ENCODE measurements around the gene CTNNA2.

The CTNNA2 gene

DNA sequence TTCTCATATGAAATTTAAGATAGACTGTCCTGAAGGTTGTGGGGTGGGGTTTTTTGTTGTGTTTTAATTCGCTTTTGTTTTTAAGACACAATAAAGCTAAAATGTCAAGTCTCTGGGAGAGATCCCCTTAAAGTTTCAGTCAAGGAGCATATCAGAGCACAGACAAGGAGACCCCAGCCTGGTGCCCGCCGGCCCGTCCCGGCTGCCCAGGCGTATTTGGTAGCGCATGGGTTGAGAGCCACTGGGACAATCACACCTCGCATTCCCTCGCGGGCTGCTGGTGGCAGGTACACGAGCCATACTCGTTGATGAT, 789.1 kb downstream of the CTNNA2 start:
- no peak for TF ChIP-seq GATA2 (IDR thresholded peaks at IDR 0.05; ENCODE audit: low read depth, low read length)
- TF ChIP-seq GATA3 (IDR thresholded peaks at IDR 0.05; ENCODE audit: low read depth, low read length), result no peak

DNA sequence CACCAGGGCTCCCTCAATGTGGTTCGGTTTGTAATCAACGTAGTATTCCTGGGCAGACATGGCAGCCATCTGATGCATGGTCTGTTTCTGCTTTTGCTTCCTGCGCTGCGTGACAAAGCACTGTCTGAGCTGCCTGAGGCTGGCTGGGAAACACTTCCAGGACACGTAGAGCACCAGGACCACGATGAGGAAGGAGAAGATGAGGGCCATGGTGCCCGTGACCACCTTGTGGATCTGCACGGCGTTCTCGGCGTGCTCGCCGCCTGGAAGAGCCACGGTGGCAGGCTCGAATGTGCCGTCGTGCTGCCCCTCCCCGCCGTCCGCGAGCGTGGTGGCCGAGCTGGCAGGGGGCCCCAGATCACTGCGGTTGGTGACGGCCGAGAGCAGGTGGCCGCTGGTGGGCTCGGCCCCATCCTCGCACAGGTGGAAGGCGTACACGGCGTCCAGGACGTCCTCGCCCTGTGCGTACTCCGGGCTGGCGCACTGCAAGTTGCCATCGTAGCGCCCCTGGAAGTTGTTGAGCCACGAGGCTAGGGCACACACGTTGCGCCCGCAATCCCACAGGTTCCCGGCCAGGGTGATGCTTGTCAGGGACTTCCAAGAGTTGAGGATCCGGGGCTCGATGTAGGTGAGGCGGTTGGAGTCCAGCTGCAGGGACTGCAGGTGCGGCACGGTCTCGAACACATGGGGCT, 789.6 kb downstream of the CTNNA2 start:
- no peak for TF ChIP-seq GATA2 (IDR thresholded peaks at IDR 0.05; ENCODE audit: low read depth, low read length)
- no peak for TF ChIP-seq GATA3 (IDR thresholded peaks at IDR 0.05; ENCODE audit: low read depth, low read length)

DNA sequence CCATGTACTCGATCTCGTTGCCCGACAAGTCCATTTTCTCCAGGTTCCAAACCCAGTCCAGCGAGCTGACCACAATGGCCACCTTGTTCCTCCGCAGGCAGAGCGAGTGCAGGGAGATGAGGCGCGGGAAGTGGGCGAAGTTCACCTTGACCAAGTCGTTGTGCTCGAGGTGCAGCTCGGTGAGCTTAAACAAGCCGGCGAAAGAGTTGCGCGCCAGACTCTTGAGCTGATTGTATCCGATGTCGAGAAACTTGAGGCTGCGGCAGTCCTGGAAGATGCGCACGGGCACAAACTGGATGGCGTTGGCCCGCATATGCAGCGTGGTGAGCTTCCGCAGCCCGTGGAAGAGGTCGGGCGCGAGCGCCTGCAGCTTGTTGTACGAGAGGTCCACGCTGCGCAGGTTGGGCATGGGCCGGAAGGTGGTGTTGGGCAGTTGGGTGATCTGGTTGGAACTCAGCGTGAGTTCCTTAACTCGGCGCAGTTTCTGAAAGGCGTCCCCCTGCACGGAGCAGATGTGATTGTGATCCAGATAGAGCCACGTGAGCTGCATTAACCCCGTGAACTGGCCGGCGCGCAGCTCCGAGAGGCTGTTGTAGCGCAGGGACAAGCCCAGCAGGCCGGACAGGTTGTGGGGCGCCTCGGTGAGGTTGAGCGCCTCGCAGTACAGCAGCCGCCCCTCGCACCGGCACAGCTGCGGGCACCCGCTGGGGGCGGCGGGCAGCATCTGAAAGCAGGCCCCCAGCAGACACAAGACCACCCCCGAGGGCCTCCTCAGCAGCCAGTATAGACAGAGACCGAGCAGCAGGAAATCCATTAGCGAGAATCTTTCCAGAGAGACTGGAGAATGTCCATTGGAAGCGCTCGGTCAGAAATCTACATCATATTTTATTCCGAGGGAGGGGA, 790.4 kb downstream of the CTNNA2 start:
- TF ChIP-seq GATA3 (IDR thresholded peaks at IDR 0.05; ENCODE audit: low read depth, low read length) (no peak), GATA2 (IDR thresholded peaks at IDR 0.05; ENCODE audit: low read depth, low read length) (peak; percentile 36; the same call in 1 of the 2 replicates)

DNA sequence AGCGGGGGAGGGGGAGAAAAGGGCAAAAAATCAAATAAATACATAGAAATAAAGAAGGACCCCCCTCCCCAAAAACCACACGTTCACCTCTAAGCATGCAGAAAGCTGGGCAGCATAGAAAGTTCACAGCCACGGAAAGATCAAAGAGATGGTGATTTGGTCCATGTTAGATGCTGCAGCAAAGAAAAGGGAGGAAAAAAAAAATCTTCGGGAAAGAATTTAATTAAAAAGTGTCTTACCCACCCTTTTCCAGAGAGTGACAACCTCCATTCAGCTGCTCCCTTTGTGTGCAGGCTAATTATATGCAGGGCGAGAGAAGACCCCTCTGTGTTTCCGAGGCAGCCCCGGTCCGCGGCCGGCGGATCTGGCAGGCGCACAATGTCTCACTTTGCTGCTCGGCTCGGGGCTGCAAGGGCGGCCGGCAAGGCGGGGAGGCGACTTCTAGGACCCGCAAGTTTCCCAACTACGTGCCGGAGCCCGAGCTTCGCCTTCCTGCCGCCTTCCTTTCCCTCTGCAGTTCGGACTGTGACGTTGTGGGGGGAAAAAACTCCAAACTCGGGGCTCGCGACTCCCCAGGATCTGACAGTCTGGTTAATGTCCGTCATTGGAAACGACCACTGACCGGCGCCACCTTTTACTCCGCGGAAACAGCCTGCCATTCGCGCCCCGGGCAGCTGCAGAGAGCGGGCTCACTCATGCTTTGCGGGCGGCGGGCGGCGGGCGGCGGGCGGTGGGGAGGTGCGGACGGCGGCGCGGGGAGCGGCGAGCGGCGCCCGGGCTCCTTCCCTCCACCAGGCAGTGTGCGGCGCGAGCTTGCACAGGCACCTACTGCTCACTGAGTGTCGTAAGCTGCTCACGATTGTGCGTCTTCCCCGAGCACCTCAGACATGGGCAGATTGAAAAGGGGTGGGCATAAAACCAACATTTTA, 791.3 kb downstream of the CTNNA2 start, which contains the start of gene LRRTM1:
TSS of gene LRRTM1 (minus strand) at position 844 of the 929 bp plus-strand sequence. CDS start 933 bp downstream, outside the sequence.
- TF ChIP-seq GATA2 (IDR thresholded peaks at IDR 0.05; ENCODE audit: low read depth, low read length) (no peak), GATA3 (IDR thresholded peaks at IDR 0.05; ENCODE audit: low read depth, low read length) (no peak)

DNA sequence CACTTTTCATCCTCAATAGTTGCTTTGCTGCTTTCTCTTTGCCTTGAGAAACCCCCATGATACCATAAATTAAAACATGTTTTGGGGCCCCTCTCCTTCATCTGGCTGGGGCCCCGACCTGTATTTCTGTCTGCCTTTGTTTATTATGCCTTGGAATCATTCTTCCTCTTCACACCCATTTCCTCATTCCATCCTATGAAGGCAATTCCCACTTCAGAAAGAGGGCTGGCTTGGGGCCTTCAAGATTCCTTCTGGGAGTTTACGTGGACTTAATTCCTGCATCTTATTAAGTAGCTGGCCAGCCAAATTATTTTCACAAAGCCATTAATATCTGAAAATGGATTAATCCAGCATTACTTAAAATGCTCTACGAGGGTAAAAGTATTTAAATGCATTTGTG, 798.5 kb downstream of the CTNNA2 start:
- TF ChIP-seq GATA3 (IDR thresholded peaks at IDR 0.05; ENCODE audit: low read depth, low read length) (no peak), GATA2 (IDR thresholded peaks at IDR 0.05; ENCODE audit: low read depth, low read length) (no peak)

DNA sequence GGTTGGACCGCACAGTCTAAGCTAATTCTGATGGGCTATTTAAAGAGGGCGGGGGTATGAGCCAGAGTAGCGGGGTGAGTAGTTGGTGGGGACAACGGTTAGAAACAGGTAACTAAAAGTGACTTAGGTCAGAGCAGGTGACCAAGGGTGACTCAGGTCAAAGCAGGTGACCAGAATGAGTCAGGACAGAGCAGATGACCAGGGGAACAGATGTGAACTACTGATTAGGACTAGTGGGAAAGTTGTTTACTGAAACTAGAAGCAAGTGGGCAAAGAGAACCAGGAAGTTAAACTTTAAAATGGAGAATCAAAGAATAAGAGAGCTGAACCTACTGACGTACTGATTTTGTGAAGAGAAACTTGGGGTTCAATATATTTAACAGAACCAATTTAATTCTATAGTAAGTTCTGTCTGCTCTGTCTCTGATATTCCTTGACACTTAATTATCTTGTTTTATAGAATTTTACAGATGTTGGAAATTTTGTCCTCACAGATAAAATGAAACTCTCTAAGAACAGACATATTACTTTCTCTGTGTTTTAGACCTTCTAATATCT, 799.5 kb downstream of the CTNNA2 start:
- TF ChIP-seq GATA3 (IDR thresholded peaks at IDR 0.05; ENCODE audit: low read depth, low read length), result no peak
- no peak for TF ChIP-seq GATA2 (IDR thresholded peaks at IDR 0.05; ENCODE audit: low read depth, low read length)

DNA sequence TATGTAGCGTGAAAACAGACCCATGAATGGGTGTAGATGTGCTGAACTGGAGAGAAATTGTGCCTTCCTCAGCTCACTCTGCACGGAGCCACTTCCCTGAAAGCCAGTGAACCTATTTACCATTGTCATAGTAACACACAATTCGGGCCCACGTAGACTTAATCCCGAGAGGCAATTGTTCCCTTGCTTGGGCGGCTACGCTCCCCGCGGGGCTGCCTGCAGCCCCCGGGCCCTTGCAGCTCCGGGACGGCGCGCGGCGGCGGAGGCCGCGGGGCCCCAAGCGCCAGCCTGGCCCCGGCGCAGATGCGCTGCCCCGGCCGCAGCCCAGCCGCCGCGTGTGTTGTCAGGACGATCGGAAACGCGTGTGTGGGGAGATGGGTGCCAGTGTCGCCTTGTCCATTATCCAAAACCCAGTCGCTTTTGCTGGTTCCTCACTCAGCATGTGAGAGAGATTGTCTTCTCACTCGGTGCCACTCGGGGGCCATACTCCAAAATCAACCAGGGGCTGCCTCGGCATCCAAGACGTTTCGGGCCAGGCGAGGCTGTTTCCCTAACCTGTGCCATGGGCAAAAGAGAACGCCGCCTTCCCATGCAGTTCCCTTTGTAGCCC, 809.6 kb downstream of the CTNNA2 start:
- TF ChIP-seq GATA2 (IDR thresholded peaks at IDR 0.05; ENCODE audit: low read depth, low read length) (no peak), GATA3 (IDR thresholded peaks at IDR 0.05; ENCODE audit: low read depth, low read length) (no peak)

DNA sequence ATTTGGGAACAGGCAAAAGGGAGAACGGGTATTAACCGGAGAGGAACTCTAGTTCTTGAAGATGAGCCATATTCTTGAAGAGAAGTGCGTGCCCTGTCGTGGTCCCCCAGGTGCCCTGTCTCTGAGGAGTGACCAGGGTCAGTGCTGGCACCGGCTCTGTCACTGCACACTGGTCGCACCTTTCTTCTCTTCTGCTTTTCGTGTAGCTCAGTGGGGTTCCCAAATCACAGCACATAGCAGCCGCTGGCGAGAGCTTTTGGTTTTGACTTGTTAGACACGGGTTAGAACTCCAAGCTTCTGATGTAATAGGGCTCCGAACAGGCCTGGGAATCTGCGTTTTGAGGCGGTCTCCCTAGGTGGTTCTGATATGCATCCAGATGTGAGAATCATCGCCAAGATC, 810.1 kb downstream of the CTNNA2 start:
- TF ChIP-seq GATA2 (IDR thresholded peaks at IDR 0.05; ENCODE audit: low read depth, low read length) (no peak), GATA3 (IDR thresholded peaks at IDR 0.05; ENCODE audit: low read depth, low read length) (no peak)

DNA sequence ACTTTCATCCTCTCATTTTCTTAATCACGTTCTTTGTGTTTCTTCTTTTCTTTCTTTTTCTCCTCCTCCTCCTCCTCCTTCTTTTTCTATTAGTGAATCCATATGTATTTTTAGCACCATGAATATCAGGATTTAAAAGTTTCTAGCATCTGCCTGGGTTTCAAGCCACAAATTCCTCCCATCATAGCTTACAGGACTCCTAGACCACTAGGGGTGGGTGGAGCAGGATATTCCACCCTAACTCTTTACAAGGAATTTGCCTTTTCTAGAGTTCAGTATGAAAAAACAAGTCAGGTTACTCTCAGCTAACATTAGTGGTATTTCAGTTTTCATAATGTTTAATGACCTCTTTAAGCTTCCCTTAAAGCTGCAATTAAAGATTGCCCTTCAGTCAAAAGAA, 810.8 kb downstream of the CTNNA2 start:
- TF ChIP-seq GATA2 (IDR thresholded peaks at IDR 0.05; ENCODE audit: low read depth, low read length) (no peak), GATA3 (IDR thresholded peaks at IDR 0.05; ENCODE audit: low read depth, low read length) (no peak)

DNA sequence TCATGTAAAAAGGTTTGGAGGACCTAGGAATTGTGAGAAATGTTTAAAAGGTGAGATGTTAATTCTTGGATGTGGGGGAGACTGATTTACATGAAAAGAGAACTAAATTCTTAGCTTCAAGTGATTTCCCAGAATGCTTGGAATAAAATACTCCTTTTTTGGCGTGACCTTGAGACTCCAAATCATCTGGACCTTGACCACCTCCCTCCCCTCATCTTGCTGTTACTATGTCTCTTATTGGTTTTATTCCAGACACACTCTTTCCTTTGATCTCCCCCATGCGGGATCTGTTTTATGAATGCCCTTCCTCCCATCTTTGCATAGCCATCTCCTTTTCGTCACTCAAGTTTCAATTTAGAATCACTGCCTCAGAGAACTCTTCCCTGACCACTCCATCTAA, 811.7 kb downstream of the CTNNA2 start:
- no peak for TF ChIP-seq GATA3 (IDR thresholded peaks at IDR 0.05; ENCODE audit: low read depth, low read length)
- TF ChIP-seq GATA2 (IDR thresholded peaks at IDR 0.05; ENCODE audit: low read depth, low read length), result no peak

DNA sequence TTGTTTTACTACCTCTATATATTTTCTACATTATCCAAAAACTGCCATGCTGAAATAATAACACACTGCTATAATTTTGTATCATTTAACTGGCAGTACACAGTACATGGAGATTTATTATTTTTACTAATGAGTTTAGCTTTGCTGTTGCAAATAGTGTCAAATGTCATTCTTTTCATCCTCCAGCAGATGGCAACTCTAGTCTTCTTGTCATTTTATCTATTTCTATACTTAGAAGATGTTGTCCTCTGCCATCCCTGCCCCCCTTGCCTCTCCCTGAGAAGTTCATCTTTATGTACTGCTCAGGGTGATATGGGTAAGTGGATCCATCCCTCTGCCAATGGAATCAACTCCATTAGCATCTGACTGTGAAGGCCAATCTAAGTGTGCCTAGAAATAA, 813.4 kb downstream of the CTNNA2 start:
- TF ChIP-seq GATA2 (IDR thresholded peaks at IDR 0.05; ENCODE audit: low read depth, low read length) (no peak), GATA3 (IDR thresholded peaks at IDR 0.05; ENCODE audit: low read depth, low read length) (no peak)

DNA sequence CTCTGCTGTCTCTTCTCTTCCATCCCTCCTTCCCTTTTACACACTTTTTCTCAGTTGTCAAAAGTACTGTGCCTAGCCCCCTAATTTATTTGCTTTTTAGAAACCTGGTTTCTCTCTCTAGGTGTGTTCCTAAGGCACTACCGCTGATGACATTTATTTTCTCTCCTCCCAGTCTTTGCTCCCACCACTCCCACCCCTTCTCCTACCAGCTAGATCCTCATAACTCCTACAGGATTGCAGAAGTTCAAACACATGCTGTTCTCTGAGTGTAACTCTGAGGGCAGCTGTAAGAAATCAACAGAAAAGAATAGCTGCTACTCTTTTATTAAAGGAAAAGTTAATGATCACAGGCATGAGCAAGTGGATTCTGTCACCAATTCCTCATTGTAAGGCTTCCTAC, 814.0 kb downstream of the CTNNA2 start:
- TF ChIP-seq GATA3 (IDR thresholded peaks at IDR 0.05; ENCODE audit: low read depth, low read length) (no peak), GATA2 (IDR thresholded peaks at IDR 0.05; ENCODE audit: low read depth, low read length) (no peak)

DNA sequence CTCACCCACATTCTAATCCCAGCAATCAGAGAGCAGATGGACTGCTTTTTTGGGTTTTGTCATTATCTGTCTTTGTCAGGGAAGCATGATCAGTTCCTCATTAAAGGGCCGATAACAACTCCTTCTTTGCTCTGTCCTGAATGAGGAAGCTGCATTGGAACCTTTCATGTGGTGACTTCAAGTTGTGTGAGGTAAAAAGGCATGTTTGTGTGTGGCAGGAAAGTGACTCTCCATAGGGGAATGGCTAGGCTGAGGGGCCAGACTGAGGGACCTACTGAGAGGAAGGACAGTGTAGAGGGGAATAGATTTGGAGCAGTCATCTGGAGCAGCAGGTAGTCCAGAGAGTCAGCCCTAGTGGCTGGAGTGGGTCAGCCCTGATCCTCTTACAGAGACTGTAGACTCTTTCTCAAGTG, 815.3 kb downstream of the CTNNA2 start:
- TF ChIP-seq GATA3 (IDR thresholded peaks at IDR 0.05; ENCODE audit: low read depth, low read length), result no peak
- no peak for TF ChIP-seq GATA2 (IDR thresholded peaks at IDR 0.05; ENCODE audit: low read depth, low read length)

Measured in SH-SY5Y (cell line).